OCI-LY1 (cell line): Measurements from ENCODE around the gene INSR.

Experiments
- CTCF ChIP-seq: fragments of 200-600 bp; sonication (generic), shearing (Covaris generic); IDR thresholded peaks from 2 replicates; pipeline ENCODE4 v1.5.1; 2017; ENCODE audit warnings: mild to moderate bottlenecking, antibody characterized with exemption, low read length, moderate library complexity, mixed read lengths
- EZH2 ChIP-seq: fragments of 200-600 bp; sonication (generic), shearing (Covaris generic); IDR thresholded peaks from 2 replicates; pipeline ENCODE4 v1.8.0; 2017; ENCODE audit warnings: borderline replicate concordance, mixed run types, mild to moderate bottlenecking, antibody characterized with exemption, low read length, moderate library complexity, mixed read lengths

DNA sequence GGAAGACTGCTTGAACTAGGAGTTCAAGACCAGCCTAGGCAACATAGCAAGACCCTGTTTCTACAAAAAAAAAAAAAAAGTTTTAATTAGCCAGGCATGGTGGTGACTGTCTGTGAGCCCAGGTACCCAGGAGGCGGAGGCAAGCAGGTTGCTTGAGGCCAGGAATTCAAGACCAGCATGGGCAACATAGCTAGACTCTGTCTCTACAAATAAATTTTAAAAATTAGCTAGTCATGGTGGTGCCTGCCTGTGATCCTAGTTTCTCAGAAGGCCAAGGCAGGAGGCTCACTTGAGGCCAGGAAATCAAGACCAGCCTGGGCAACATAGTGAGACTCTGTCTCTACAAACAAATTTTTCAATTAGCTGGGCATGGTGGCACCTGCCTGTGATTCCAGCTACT, 6.1 kb downstream of the INSR start:
- TF ChIP-seq CTCF (no peak), EZH2 (no peak)
